ENCODE data around the gene SLC39A13.
A peak's percentile ranks its signal among the peaks of the same experiment; 100 is the strongest.

Gene SLC39A13

GRCh38 chr11:47387944-47388696 lies 20.3 kb upstream of the SLC39A13 start:
- no peak for DNase-seq

GRCh38 chr11:47388697-47389576 lies 19.5 kb upstream of the SLC39A13 start:
- DNase-seq = no peak

GRCh38 chr11:47389577-47390421 lies 18.6 kb upstream of the SLC39A13 start:
- DNase-seq = no peak

GRCh38 chr11:47390422-47390760 lies 18.0 kb upstream of the SLC39A13 start:
- DNase-seq = no peak

- no peak for DNase-seq
Measured at GRCh38 chr11:47391077-47391583, 17.3 kb upstream of the SLC39A13 start.

GRCh38 chr11:47391711-47392432 lies 16.5 kb upstream of the SLC39A13 start:
- DNase-seq = no peak

GRCh38 chr11:47392546-47393162 lies 15.7 kb upstream of the SLC39A13 start:
- no peak for DNase-seq

- DNase-seq = no peak
Measured at GRCh38 chr11:47393163-47394049, 15.0 kb upstream of the SLC39A13 start.

GRCh38 chr11:47394050-47394321 lies 14.4 kb upstream of the SLC39A13 start:
- DNase-seq = no peak

GRCh38 chr11:47394322-47395222 lies 13.8 kb upstream of the SLC39A13 start:
- DNase-seq = peak; percentile 57

- no peak for DNase-seq
Measured at GRCh38 chr11:47395223-47396048, 13.0 kb upstream of the SLC39A13 start.

GRCh38 chr11:47396049-47396320 lies 12.4 kb upstream of the SLC39A13 start:
- no peak for DNase-seq

GRCh38 chr11:47398011-47398410 lies 10.4 kb upstream of the SLC39A13 start:
- DNase-seq = no peak

- no peak for DNase-seq
Measured at GRCh38 chr11:47398551-47398950, 9.8 kb upstream of the SLC39A13 start.

GRCh38 chr11:47399860-47400767 lies 8.3 kb upstream of the SLC39A13 start:
- no peak for DNase-seq

GRCh38 chr11:47400768-47401279 lies 7.6 kb upstream of the SLC39A13 start:
- DNase-seq = no peak

GRCh38 chr11:47403135-47403534 lies 5.3 kb upstream of the SLC39A13 start:
- no peak for DNase-seq

- no peak for DNase-seq
Measured at GRCh38 chr11:47403571-47403970, 4.8 kb upstream of the SLC39A13 start.
